Measurements from ENCODE around the gene KLK12.

The KLK12 gene

GRCh38 chr19:51018745-51019543, 15.9 kb downstream of the KLK12 start:
- 5% methylated on average over 48 of the region's 68 CpGs for WGBS (ENCODE audit: insufficient coverage)
- Histone ChIP-seq H3K27ac (ENCODE audit: insufficient read depth in 1 of 2, low read depth in 1 of 2, low read length in 2 of 2, poor library complexity in 1 of 2, severe bottlenecking in 2 of 2) (no peak overlapping the region), H3K9me3 (ENCODE audit: control extremely low read depth in 1 of 5, control insufficient read depth in 4 of 5, insufficient read depth in 2 of 5, low read depth in 1 of 5, low read length in 4 of 5) (peaks cover 0 to 2% (median 0%) of the 10 kb centered on the region in 5 experiments), H3K4me1 (ENCODE audit: control extremely low read depth in 1 of 4, control insufficient read depth in 4 of 4, insufficient read depth in 4 of 4, low read length in 3 of 4) (peaks cover 0 to 26% (median 10%) of the 10 kb centered on the region in 4 experiments), H3K4me3 (ENCODE audit: control insufficient read depth in 1 of 7, extremely low read depth in 1 of 7, insufficient read depth in 4 of 7, low read depth in 2 of 7, low read length in 6 of 7) (peak overlapping the region in 1 of 7 experiments; percentile 52), H3K36me3 (ENCODE audit: control insufficient read depth in 4 of 4, insufficient read depth in 4 of 4, low read length in 3 of 4) (no peaks in the 10 kb centered on the region), H3K27me3 (replicated peaks in 2 of 5; ENCODE audit: control insufficient read depth in 4 of 5, insufficient read depth in 5 of 5, low read length in 4 of 5) (peaks cover 3 to 86% (median 20%) of the 10 kb centered on the region in 5 experiments)
- peak in 2 of 3 donors; percentile 29 to 46 for DNase-seq
- ChIA-PET POLR2A (no interaction called here), CTCF (interaction anchor here (0.7 to 2.5 kb wide), 3 partner anchors 9 to 624 kb away, joined by 3 to 15 read pairs (median 4); no protein-coding TSS in a partner anchor)

GRCh38 chr19:51016798-51017683, 17.8 kb downstream of the KLK12 start:
- H3K36me3 ChIP-seq (ENCODE audit: control insufficient read depth in 4 of 4, insufficient read depth in 4 of 4, low read length in 3 of 4): no peaks in the 10 kb centered on the region
- DNase-seq: peak; percentile 37 to 60 (median 54)
- CTCF ChIA-PET: no interaction called here
- whole genome bisulfite sequencing (ENCODE audit: insufficient coverage): 1% methylated on average over 53 of the region's 68 CpGs
- no peak overlapping the region for H3K27ac ChIP-seq (ENCODE audit: insufficient read depth in 1 of 2, low read depth in 1 of 2, low read length in 2 of 2, poor library complexity in 1 of 2, severe bottlenecking in 2 of 2)
- H3K9me3 ChIP-seq (ENCODE audit: control extremely low read depth in 1 of 5, control insufficient read depth in 4 of 5, insufficient read depth in 2 of 5, low read depth in 1 of 5, low read length in 4 of 5): peaks cover 0 to 2% (median 0%) of the 10 kb centered on the region in 5 experiments
- H3K27me3 ChIP-seq (replicated peaks in 2 of 5; ENCODE audit: control insufficient read depth in 4 of 5, insufficient read depth in 5 of 5, low read length in 4 of 5): peaks cover 3 to 75% (median 24%) of the 10 kb centered on the region in 5 experiments
- H3K4me3 ChIP-seq (ENCODE audit: control insufficient read depth in 1 of 7, extremely low read depth in 1 of 7, insufficient read depth in 4 of 7, low read depth in 2 of 7, low read length in 6 of 7): peak overlapping the region in 3 of 7 experiments; percentile 46 to 52 (median 47)
- POLR2A ChIA-PET: no interaction called here
- H3K4me1 ChIP-seq (ENCODE audit: control extremely low read depth in 1 of 4, control insufficient read depth in 4 of 4, insufficient read depth in 4 of 4, low read length in 3 of 4): peaks cover 0 to 26% (median 10%) of the 10 kb centered on the region in 4 experiments

- H3K27me3 ChIP-seq (replicated peaks in 2 of 5; ENCODE audit: control insufficient read depth in 4 of 5, insufficient read depth in 5 of 5, low read length in 4 of 5): peaks cover 3 to 80% (median 24%) of the 10 kb centered on the region in 5 experiments
- H3K27ac ChIP-seq (ENCODE audit: insufficient read depth in 1 of 2, low read depth in 1 of 2, low read length in 2 of 2, poor library complexity in 1 of 2, severe bottlenecking in 2 of 2): no peak overlapping the region
- no peak overlapping the region for H3K4me3 ChIP-seq (ENCODE audit: control insufficient read depth in 1 of 7, extremely low read depth in 1 of 7, insufficient read depth in 4 of 7, low read depth in 2 of 7, low read length in 6 of 7)
- H3K36me3 ChIP-seq (ENCODE audit: control insufficient read depth in 4 of 4, insufficient read depth in 4 of 4, low read length in 3 of 4): no peaks in the 10 kb centered on the region
- 86% methylated on average over 15 of the region's 19 CpGs for WGBS (ENCODE audit: insufficient coverage)
- H3K9me3 ChIP-seq (ENCODE audit: control extremely low read depth in 1 of 5, control insufficient read depth in 4 of 5, insufficient read depth in 2 of 5, low read depth in 1 of 5, low read length in 4 of 5): peaks cover 0 to 2% (median 0%) of the 10 kb centered on the region in 5 experiments
- CTCF ChIA-PET: interaction anchor here (1.1 kb wide), 1 partner anchor 90 kb away, joined by 3 read pairs; no protein-coding TSS in a partner anchor
- DNase-seq: no peak
- POLR2A ChIA-PET: no interaction called here
- peaks cover 0 to 26% (median 10%) of the 10 kb centered on the region in 4 experiments for H3K4me1 ChIP-seq (ENCODE audit: control extremely low read depth in 1 of 4, control insufficient read depth in 4 of 4, insufficient read depth in 4 of 4, low read length in 3 of 4)
Observed at GRCh38 chr19:51015691-51016267, 19.0 kb downstream of the KLK12 start.

- 85% methylated on average over 6 of the region's 6 CpGs for WGBS (ENCODE audit: insufficient coverage)
- H3K27me3 ChIP-seq (replicated peaks in 2 of 5; ENCODE audit: control insufficient read depth in 4 of 5, insufficient read depth in 5 of 5, low read length in 4 of 5): peaks cover 3 to 80% (median 18%) of the 10 kb centered on the region in 5 experiments
Observed at GRCh38 chr19:51014242-51014641, 20.6 kb downstream of the KLK12 start.

GRCh38 chr19:51012661-51013190, 22.1 kb downstream of the KLK12 start:
- Histone ChIP-seq H3K9me3 (ENCODE audit: control extremely low read depth in 1 of 5, control insufficient read depth in 4 of 5, insufficient read depth in 2 of 5, low read depth in 1 of 5, low read length in 4 of 5) (peaks cover 0 to 2% (median 0%) of the 10 kb centered on the region in 5 experiments), H3K27ac (ENCODE audit: insufficient read depth in 1 of 2, low read depth in 1 of 2, low read length in 2 of 2, poor library complexity in 1 of 2, severe bottlenecking in 2 of 2) (no peak overlapping the region), H3K4me3 (ENCODE audit: control insufficient read depth in 1 of 7, extremely low read depth in 1 of 7, insufficient read depth in 4 of 7, low read depth in 2 of 7, low read length in 6 of 7) (no peak overlapping the region), H3K36me3 (ENCODE audit: control insufficient read depth in 4 of 4, insufficient read depth in 4 of 4, low read length in 3 of 4) (no peaks in the 10 kb centered on the region), H3K27me3 (replicated peaks in 2 of 5; ENCODE audit: control insufficient read depth in 4 of 5, insufficient read depth in 5 of 5, low read length in 4 of 5) (peaks cover 0 to 70% (median 20%) of the 10 kb centered on the region in 5 experiments), H3K4me1 (ENCODE audit: control extremely low read depth in 1 of 4, control insufficient read depth in 4 of 4, insufficient read depth in 4 of 4, low read length in 3 of 4) (peaks cover 0 to 11% (median 3%) of the 10 kb centered on the region in 4 experiments)
- no peak for DNase-seq
- CTCF ChIA-PET: interaction anchor here (0.6 kb wide), 1 partner anchor 26 kb away, joined by 3 read pairs; no protein-coding TSS in a partner anchor
- POLR2A ChIA-PET: no interaction called here
- WGBS (ENCODE audit: insufficient coverage): 74% methylated on average over 11 of the region's 12 CpGs

More at GRCh38 chr19:51014242-51014641, 20.6 kb downstream of the KLK12 start:
- no peak for DNase-seq
- Histone ChIP-seq H3K4me3 (ENCODE audit: control insufficient read depth in 1 of 7, extremely low read depth in 1 of 7, insufficient read depth in 4 of 7, low read depth in 2 of 7, low read length in 6 of 7) (no peak overlapping the region), H3K4me1 (ENCODE audit: control extremely low read depth in 1 of 4, control insufficient read depth in 4 of 4, insufficient read depth in 4 of 4, low read length in 3 of 4) (peaks cover 0 to 19% (median 7%) of the 10 kb centered on the region in 4 experiments), H3K27ac (ENCODE audit: insufficient read depth in 1 of 2, low read depth in 1 of 2, low read length in 2 of 2, poor library complexity in 1 of 2, severe bottlenecking in 2 of 2) (no peak overlapping the region), H3K36me3 (ENCODE audit: control insufficient read depth in 4 of 4, insufficient read depth in 4 of 4, low read length in 3 of 4) (no peaks in the 10 kb centered on the region), H3K9me3 (ENCODE audit: control extremely low read depth in 1 of 5, control insufficient read depth in 4 of 5, insufficient read depth in 2 of 5, low read depth in 1 of 5, low read length in 4 of 5) (peaks cover 0 to 2% (median 0%) of the 10 kb centered on the region in 5 experiments)
- ChIA-PET POLR2A (no interaction called here), CTCF (no interaction called here)

- H3K9me3 ChIP-seq (ENCODE audit: control extremely low read depth in 1 of 5, control insufficient read depth in 4 of 5, insufficient read depth in 2 of 5, low read depth in 1 of 5, low read length in 4 of 5): no peaks in the 10 kb centered on the region
- H3K36me3 ChIP-seq (ENCODE audit: control insufficient read depth in 4 of 4, insufficient read depth in 4 of 4, low read length in 3 of 4): no peaks in the 10 kb centered on the region
- ChIA-PET CTCF (no interaction called here), POLR2A (no interaction called here)
- no peak overlapping the region for H3K27ac ChIP-seq (ENCODE audit: insufficient read depth in 1 of 2, low read depth in 1 of 2, low read length in 2 of 2, poor library complexity in 1 of 2, severe bottlenecking in 2 of 2)
- H3K4me1 ChIP-seq (ENCODE audit: control extremely low read depth in 1 of 4, control insufficient read depth in 4 of 4, insufficient read depth in 4 of 4, low read length in 3 of 4): no peaks in the 10 kb centered on the region
- WGBS (ENCODE audit: insufficient coverage): 70% methylated on average over 2 of the region's 4 CpGs
- H3K4me3 ChIP-seq (ENCODE audit: control insufficient read depth in 1 of 7, extremely low read depth in 1 of 7, insufficient read depth in 4 of 7, low read depth in 2 of 7, low read length in 6 of 7): no peak overlapping the region
- H3K27me3 ChIP-seq (replicated peaks in 2 of 5; ENCODE audit: control insufficient read depth in 4 of 5, insufficient read depth in 5 of 5, low read length in 4 of 5): peaks cover 0 to 64% (median 14%) of the 10 kb centered on the region in 5 experiments
- DNase-seq: no peak
Observed at GRCh38 chr19:51010066-51010795, 24.6 kb downstream of the KLK12 start.
